BLaER1 treated with 17β-estradiol and CSF1 and Interleukin-3, amounts not matched to agents 10 nM and 100 nM (cell line): ENCODE results near the gene PCTP.
A peak's percentile ranks its signal among the peaks of the same experiment; 100 is the strongest.

Source experiments
- H3K27ac ChIP-seq, 11 experiments: shearing (Covaris generic); formaldehyde crosslinking; 2 replicates each; pipeline ENCODE4 v1.8.1; 2022
- H3K27me3 ChIP-seq, 11 experiments: shearing (Covaris generic); formaldehyde crosslinking; 2 replicates each; pipeline ENCODE4 v1.8.1; 2022
- H3K36me3 ChIP-seq, 11 experiments: shearing (Covaris generic); formaldehyde crosslinking; 2 replicates each; pipeline ENCODE4 v1.8.1; 2022
- H3K4me1 ChIP-seq, 10 experiments: shearing (Covaris generic); formaldehyde crosslinking; 2 replicates each; pipeline ENCODE4 v1.8.1; 2022
- H3K4me2 ChIP-seq, 11 experiments: shearing (Covaris generic); formaldehyde crosslinking; 2 replicates each; pipeline ENCODE4 v1.8.1; 2022
- H3K4me3 ChIP-seq, 10 experiments: shearing (Covaris generic); formaldehyde crosslinking; 2 replicates each; pipeline ENCODE4 v1.8.1; 2022
- H3K9ac ChIP-seq, 11 experiments: shearing (Covaris generic); formaldehyde crosslinking; 2 replicates each; pipeline ENCODE4 v1.8.1; 2022
- H3K9me3 ChIP-seq, 11 experiments: shearing (Covaris generic); formaldehyde crosslinking; replicated peaks in 1 of 11; 2 replicates each; pipeline ENCODE4 v1.8.1; 2022
- H4K20me1 ChIP-seq, 11 experiments: shearing (Covaris generic); formaldehyde crosslinking; 2 replicates each; pipeline ENCODE4 v1.8.1; 2022
- Cebpa-rat ChIP-seq, 11 experiments: shearing (Covaris generic); IDR thresholded peaks; 2 replicates each; pipeline ENCODE4 v1.8.1; 2022

PCTP gene

DNA sequence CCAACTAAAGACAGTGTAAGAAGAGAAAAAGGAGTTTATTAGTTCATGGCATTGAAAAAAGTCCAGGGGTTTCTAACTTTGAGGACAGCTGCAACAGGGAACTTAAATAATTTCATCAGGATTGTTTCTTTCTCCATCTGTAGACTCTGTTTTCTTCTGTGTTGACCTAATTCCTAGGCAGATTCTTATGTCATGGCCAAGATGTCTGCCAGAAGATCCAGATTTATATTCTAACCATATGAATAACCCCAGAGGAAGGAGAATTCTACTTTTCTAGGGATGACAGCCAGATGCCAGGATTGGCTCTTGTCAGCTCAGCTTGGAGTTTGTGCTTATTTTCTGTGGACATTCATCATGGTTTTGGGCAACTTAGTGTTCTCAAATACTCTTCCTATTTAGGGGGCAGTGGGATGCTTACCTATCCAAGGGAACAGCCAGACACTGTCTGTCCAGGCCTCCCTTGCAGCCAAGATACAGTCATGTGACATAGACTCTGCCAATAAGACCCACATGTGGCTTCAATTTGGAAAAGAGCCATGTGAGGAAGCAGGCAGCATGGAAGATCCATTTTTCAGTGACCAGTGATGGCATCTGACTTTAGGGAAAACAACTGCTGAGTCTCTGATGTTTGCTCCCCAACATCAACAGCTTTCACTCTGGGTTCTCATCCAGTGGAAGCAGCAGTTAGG, 18.2 kb downstream of the PCTP start:
- Histone ChIP-seq H4K20me1 (peaks cover 0 to 13% (median 0%) of the 10 kb centered on the region in 11 experiments; a peak in 2 of 22 replicates), H3K27me3 (no peaks in the 10 kb centered on the region), H3K4me1 (peaks cover 8 to 35% (median 27%) of the 10 kb centered on the region in 10 experiments), H3K27ac (peak overlapping the region in 8 of 11 experiments; percentile 5 to 46 (median 30); a peak in 13 of 22 replicates), H3K36me3 (peaks cover 56 to 84% (median 67%) of the 10 kb centered on the region in 11 experiments), H3K9me3 (peaks cover 0 to 33% (median 20%) of the 10 kb centered on the region in 11 experiments; a peak in 17 of 22 replicates), H3K4me2 (peak overlapping the region in 9 of 11 experiments; percentile 11 to 65 (median 44); a peak in 16 of 22 replicates), H3K4me3 (no peak overlapping the region), H3K9ac (0 out of 22 replicates have a peak overlapping the region, but pooled peaks of 2 of the 11 experiments have one; percentile 2 to 20)
- no peak for TF ChIP-seq Cebpa-rat (IDR thresholded peaks at IDR 0.05)

DNA sequence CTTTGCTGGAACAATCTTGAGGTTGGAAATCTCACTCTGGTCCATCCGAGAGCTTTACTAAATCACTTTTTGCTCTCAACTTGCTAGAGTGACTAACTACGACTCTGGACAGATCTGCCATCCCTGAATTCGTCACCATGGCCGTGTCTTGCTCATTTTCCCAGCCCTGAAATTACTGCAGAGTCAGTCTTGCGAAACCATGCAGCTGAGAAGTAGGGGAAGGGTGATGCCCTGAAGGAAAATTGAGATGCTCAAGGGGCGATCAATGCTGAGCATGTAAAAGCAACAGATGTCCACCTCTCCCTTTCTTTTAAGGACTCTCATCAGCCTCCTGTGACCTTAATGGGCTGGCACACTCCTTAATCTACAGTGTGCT, 18.8 kb downstream of the PCTP start:
- peaks cover 0 to 13% (median 0%) of the 10 kb centered on the region in 11 experiments; a peak in 2 of 22 replicates for H4K20me1 ChIP-seq
- no peak overlapping the region for H3K4me3 ChIP-seq
- H3K27ac ChIP-seq: peak overlapping the region in 8 of 11 experiments; percentile 5 to 46 (median 30); a peak in 12 of 22 replicates
- TF ChIP-seq Cebpa-rat (IDR thresholded peaks at IDR 0.05): peak in 5 of 11 experiments; percentile 19 to 68 (median 42); a peak in 3 of 22 replicates
- H3K36me3 ChIP-seq: peaks cover 61 to 84% (median 69%) of the 10 kb centered on the region in 11 experiments
- peak overlapping the region in 9 of 11 experiments; percentile 11 to 65 (median 44); a peak in 16 of 22 replicates for H3K4me2 ChIP-seq
- peaks cover 10 to 31% (median 22%) of the 10 kb centered on the region in 10 experiments for H3K4me1 ChIP-seq
- H3K9ac ChIP-seq: peak overlapping the region in 2 of 11 experiments; percentile 2 to 20; a peak in 1 of 22 replicates
- no peaks in the 10 kb centered on the region for H3K27me3 ChIP-seq
- peaks cover 0 to 29% (median 16%) of the 10 kb centered on the region in 11 experiments; a peak in 17 of 22 replicates for H3K9me3 ChIP-seq

DNA sequence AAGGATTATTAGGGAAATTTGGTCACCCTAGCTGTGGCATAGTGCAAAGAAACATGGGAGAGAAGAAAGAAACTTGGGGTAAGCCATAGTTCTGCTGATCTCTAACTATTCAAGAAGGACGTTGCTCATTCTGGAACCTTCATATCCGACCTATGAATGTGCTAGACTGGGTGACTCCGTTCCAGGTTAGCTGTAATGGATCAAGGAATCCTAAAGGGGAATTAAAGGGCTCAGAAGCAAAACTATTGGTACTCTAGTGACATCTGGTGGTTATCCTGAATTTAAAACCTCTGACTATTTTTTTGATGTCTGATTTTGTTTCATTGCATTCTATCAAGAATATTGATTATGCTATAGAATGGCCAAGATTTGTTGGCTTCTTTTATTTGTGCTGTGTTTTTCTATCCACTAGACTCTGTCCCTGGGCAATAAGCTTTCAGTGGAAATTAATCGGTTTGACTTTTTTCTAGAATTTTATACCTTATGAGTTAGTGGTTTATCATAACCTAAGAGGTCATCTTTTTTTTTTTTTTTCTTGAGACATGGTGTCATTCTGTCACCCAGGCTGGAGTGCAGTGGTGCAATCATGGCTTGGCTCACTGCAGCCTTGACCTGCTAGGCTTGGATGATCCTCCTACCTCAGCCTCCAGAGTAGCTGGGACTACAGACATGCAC, 19.5 kb downstream of the PCTP start:
- peak overlapping the region in 8 of 11 experiments; percentile 11 to 65 (median 48); a peak in 13 of 22 replicates for H3K4me2 ChIP-seq
- peaks cover 0 to 13% (median 0%) of the 10 kb centered on the region in 11 experiments; a peak in 2 of 22 replicates for H4K20me1 ChIP-seq
- peaks cover 68 to 88% (median 76%) of the 10 kb centered on the region in 11 experiments for H3K36me3 ChIP-seq
- H3K27me3 ChIP-seq: no peaks in the 10 kb centered on the region
- H3K9me3 ChIP-seq: peaks cover 0 to 22% (median 8%) of the 10 kb centered on the region in 11 experiments; a peak in 12 of 22 replicates
- peak overlapping the region in 8 of 11 experiments; percentile 4 to 61 (median 38); a peak in 11 of 22 replicates for H3K27ac ChIP-seq
- H3K9ac ChIP-seq: no peak overlapping the region
- H3K4me3 ChIP-seq: no peak overlapping the region
- peaks cover 10 to 29% (median 23%) of the 10 kb centered on the region in 10 experiments for H3K4me1 ChIP-seq
- no peak for TF ChIP-seq Cebpa-rat (IDR thresholded peaks at IDR 0.05)

DNA sequence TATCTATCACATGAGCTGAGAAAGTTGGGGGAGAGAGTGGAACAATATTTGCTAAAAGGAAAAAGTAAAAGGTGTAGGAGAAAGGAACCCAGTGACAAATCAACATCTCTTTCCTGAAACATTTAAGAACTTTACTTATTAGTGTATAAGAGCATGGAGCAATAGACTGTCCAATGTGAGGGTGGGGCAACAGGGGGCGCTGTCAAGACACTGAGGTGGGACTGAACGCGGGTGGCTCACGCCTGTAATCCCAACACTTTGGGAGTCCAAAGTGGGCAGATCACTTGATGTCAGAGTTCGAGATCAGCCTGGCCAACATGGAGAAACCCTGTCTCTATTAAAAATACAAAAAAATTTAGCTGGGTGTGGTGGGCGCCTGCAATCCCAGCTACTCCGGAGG, 21.2 kb downstream of the PCTP start:
- TF ChIP-seq Cebpa-rat (IDR thresholded peaks at IDR 0.05): no peak
- Histone ChIP-seq H4K20me1 (peaks cover 0 to 13% (median 0%) of the 10 kb centered on the region in 11 experiments; a peak in 2 of 22 replicates), H3K4me2 (no peak overlapping the region), H3K36me3 (peaks cover 85 to 98% (median 90%) of the 10 kb centered on the region in 11 experiments), H3K4me1 (peaks cover 14 to 46% (median 38%) of the 10 kb centered on the region in 10 experiments), H3K4me3 (no peak overlapping the region), H3K9me3 (peaks cover 0 to 15% (median 3%) of the 10 kb centered on the region in 11 experiments; a peak in 5 of 22 replicates), H3K27ac (peak overlapping the region in 4 of 11 experiments; percentile 22 to 61 (median 44); a peak in 5 of 22 replicates), H3K27me3 (no peaks in the 10 kb centered on the region), H3K9ac (no peak overlapping the region)

DNA sequence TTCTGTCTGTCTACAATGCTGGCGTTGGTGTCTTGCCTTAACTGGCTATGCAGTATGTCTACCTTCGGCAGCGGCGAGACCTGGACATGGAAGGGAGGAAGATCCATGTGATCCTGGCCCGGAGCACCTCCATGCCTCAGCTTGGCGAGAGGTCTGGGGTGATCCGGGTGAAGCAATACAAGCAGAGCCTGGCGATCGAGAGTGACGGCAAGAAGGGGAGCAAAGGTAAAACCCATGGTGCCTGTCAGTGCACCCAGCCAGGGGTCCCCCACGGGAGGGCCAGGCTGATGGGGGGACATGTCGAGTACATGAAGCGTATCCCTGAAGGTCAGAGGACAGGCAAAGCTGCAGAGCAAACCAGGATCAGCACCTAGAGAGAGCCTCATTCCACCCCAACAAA, 22.8 kb downstream of the PCTP start:
- Histone ChIP-seq H3K9me3 (peaks cover 0 to 13% (median 0%) of the 10 kb centered on the region in 11 experiments; a peak in 5 of 22 replicates), H3K9ac (no peak overlapping the region; a peak in 1 of 22 replicates), H3K36me3 (peaks cover 70 to 99% (median 86%) of the 10 kb centered on the region in 11 experiments), H3K27ac (peak overlapping the region in 4 of 11 experiments; percentile 25 to 44 (median 42); a peak in 4 of 22 replicates), H3K4me2 (peak overlapping the region in 4 of 11 experiments; percentile 25 to 37 (median 30); a peak in 7 of 22 replicates), H3K4me1 (peaks cover 18 to 56% (median 49%) of the 10 kb centered on the region in 10 experiments), H3K4me3 (no peak overlapping the region), H4K20me1 (peaks cover 0 to 13% (median 0%) of the 10 kb centered on the region in 11 experiments; a peak in 2 of 22 replicates), H3K27me3 (no peaks in the 10 kb centered on the region)
- TF ChIP-seq Cebpa-rat (IDR thresholded peaks at IDR 0.05): no peak

DNA sequence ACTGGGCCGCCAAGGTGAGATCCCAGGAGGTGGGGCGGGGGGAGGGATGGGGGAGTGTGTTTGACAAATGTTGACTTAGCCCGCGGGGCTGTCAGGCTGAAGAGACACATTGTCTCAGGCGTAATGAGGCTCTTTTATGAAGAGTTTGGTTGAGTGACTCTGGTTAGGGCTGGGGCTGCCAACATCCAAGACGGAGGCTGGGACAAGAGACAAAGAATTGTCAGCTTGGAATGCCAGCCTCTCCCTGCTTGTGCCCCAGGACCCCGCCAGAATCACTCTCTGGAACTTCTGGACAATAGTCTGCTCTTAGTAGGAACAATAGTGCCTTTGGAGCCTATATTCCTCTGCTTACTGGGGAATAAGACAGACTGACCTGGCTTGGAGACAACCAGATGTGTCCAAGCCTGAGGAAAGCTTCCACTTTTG, 24.0 kb downstream of the PCTP start:
- H3K27me3 ChIP-seq: no peaks in the 10 kb centered on the region
- H3K9ac ChIP-seq: no peak overlapping the region
- H4K20me1 ChIP-seq: peaks cover 0 to 10% (median 0%) of the 10 kb centered on the region in 11 experiments; a peak in 2 of 22 replicates
- peaks cover 20 to 62% (median 51%) of the 10 kb centered on the region in 10 experiments for H3K4me1 ChIP-seq
- TF ChIP-seq Cebpa-rat (IDR thresholded peaks at IDR 0.05): no peak
- peaks cover 62 to 91% (median 76%) of the 10 kb centered on the region in 11 experiments for H3K36me3 ChIP-seq
- H3K4me3 ChIP-seq: no peak overlapping the region
- peaks cover 0 to 13% (median 0%) of the 10 kb centered on the region in 11 experiments; a peak in 5 of 22 replicates for H3K9me3 ChIP-seq
- no peak overlapping the region for H3K4me2 ChIP-seq
- peak overlapping the region in 5 of 11 experiments; percentile 2 to 49 (median 13); a peak in 5 of 22 replicates for H3K27ac ChIP-seq

DNA sequence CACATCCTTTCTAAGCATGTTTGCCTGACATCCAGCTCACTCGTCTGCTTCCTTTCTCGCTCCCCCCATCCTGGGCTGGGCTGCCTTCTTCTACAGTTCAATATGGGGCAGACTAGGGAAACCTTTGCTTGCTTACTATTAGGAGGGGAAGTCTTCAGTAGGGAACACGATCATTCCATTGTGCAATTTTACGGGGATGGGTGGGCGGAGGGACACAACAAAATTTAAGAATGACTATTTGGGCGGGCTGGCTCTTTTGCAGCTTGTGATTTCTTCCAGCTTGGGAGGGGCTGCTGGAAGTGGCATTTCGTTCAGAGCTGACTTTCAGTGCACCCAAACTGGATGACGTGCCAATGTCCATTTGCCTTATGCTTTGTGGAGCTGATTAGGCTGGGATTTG, 25.4 kb downstream of the PCTP start:
- Histone ChIP-seq H3K36me3 (peaks cover 56 to 78% (median 69%) of the 10 kb centered on the region in 11 experiments), H4K20me1 (no peaks in the 10 kb centered on the region), H3K9me3 (peaks cover 0 to 13% (median 5%) of the 10 kb centered on the region in 11 experiments; a peak in 7 of 22 replicates), H3K4me2 (peak overlapping the region in 8 of 11 experiments; percentile 16 to 64 (median 36); a peak in 13 of 22 replicates), H3K27ac (peak overlapping the region in 3 of 11 experiments; percentile 12 to 49 (median 27); a peak in 2 of 22 replicates), H3K9ac (no peak overlapping the region), H3K27me3 (no peaks in the 10 kb centered on the region), H3K4me1 (peaks cover 25 to 74% (median 61%) of the 10 kb centered on the region in 10 experiments), H3K4me3 (no peak overlapping the region)
- no peak for TF ChIP-seq Cebpa-rat (IDR thresholded peaks at IDR 0.05)

DNA sequence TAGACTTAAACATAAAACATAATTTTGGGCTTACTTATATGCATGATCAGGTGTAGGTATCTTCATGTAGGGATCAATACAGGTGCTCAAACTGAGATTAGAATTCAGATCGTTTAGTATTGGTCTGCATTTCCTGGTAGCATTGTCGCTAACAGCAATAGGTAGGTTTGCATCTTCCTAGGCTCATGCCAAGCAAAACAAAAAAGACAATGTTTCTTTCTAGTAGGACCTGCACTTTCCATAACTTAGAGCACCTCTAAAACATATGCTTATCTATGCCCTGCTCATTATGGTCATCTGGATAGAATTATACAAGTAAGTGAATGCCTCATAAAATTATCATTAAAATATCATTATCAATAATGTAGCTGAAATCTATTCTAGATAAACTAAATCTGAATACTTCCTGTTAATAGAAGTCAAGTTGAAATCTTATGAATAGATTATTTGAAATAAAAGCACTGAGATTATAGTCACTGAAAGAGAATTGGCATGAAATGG, 26.7 kb downstream of the PCTP start:
- no peaks in the 10 kb centered on the region for H3K27me3 ChIP-seq
- H3K27ac ChIP-seq: peak overlapping the region in 3 of 11 experiments; percentile 12 to 49 (median 27); a peak in 2 of 22 replicates
- peak overlapping the region in 8 of 11 experiments; percentile 24 to 64 (median 37); a peak in 13 of 22 replicates for H3K4me2 ChIP-seq
- H4K20me1 ChIP-seq: no peaks in the 10 kb centered on the region
- H3K9me3 ChIP-seq: peaks cover 0 to 20% (median 7%) of the 10 kb centered on the region in 11 experiments; a peak in 8 of 22 replicates
- no peak overlapping the region for H3K4me3 ChIP-seq
- H3K36me3 ChIP-seq: peaks cover 43 to 65% (median 57%) of the 10 kb centered on the region in 11 experiments
- H3K4me1 ChIP-seq: peaks cover 33 to 87% (median 72%) of the 10 kb centered on the region in 10 experiments
- H3K9ac ChIP-seq: no peak overlapping the region; a peak in 1 of 22 replicates
- TF ChIP-seq Cebpa-rat (IDR thresholded peaks at IDR 0.05): no peak
